WI38 (cell line): ENCODE measurements around the gene ZBTB20.
A peak's percentile ranks its signal among the peaks of the same experiment; 100 is the strongest.

Experiments used
- H3K4me3 ChIP-seq: 2 replicates; pipeline ENCODE4 v1.5.1; 2011; ENCODE audit warnings: low read depth, mild to moderate bottlenecking, control low read depth, low read length
- CTCF ChIP-seq: IDR thresholded peaks from 2 replicates; pipeline ENCODE4 v1.5.1; 2012; ENCODE audit warnings: low read depth, mild to moderate bottlenecking, control low read depth, low read length

The ZBTB20 gene

DNA sequence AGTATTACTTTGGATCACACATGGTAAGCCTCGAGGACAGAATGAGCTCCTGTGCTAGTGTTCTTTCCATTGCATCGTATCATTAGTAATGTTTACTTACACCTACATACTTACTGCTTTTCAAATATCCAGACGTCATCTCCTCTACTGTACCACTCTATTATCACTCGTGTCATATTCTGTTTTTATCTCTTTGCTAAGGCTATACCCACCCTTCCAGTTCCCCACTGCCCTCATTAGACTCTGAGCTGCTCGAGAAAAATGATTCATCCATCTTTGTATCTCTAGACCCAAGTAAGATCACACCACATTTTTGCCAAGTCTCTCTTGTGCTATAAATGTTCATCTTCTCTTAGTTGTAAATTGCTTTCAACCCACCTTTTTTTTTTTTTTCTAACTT, 607.6 kb downstream of the ZBTB20 start:
- no peak overlapping the region for H3K4me3 ChIP-seq
- TF ChIP-seq CTCF = no peak

DNA sequence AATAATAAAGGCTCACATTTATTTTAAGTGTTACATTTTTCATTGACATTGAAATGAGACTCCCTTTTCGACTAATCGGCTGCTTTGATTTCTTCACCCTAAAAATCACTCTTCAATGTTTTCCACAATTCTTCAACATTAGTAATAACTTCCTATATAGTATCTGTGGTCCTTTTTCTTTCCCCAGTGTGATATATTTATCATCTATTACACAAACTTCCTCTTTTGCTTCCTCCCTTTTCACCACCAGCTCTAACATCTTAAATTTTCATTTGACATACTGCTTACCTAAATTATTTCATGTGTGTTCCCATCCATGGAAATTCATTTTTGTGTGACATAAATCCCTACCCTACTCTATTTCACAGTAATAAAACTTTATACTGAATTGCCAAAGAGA, 608.9 kb downstream of the ZBTB20 start:
- TF ChIP-seq CTCF = no peak
- H3K4me3 ChIP-seq = no peak overlapping the region

- H3K4me3 ChIP-seq = no peak overlapping the region
- no peak for TF ChIP-seq CTCF
Measured at GRCh38 chr3:114528517-114528916, 618.6 kb downstream of the ZBTB20 start.

DNA sequence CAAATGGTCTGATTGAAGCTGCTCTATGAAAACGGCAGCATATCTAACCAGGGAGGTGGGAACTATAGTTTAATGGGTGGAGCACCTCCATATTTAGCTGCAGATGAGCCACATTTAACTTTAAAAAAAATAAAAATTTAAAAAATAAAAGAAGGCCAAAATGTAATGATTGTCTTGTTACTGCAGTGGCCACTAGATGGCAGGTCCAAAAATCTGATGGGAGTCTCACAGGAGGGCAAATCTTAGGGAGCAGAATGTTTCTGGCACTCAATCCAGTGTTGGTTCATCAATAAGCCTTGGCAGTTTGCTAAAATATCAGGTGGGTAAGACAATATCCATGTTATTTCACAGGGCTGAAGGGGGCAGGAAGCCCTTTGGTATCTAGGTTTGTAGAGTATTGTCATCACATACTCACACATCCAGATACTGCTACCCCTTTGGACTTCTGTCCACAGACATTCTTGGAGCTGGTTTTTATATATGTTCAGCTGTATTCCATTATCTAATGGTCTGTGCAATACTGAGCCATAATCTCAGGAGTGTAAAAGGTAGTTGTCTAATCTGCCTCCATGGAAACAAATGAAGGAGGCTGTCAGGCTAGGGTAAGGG, 619.9 kb downstream of the ZBTB20 start:
- TF ChIP-seq CTCF = peak; percentile 55

GRCh38 chr3:114525278-114525677, 621.8 kb downstream of the ZBTB20 start:
- no peak overlapping the region for H3K4me3 ChIP-seq
- TF ChIP-seq CTCF = no peak

More for the DNA sequence above, 619.9 kb downstream of the ZBTB20 start:
- no peak overlapping the region for H3K4me3 ChIP-seq

DNA sequence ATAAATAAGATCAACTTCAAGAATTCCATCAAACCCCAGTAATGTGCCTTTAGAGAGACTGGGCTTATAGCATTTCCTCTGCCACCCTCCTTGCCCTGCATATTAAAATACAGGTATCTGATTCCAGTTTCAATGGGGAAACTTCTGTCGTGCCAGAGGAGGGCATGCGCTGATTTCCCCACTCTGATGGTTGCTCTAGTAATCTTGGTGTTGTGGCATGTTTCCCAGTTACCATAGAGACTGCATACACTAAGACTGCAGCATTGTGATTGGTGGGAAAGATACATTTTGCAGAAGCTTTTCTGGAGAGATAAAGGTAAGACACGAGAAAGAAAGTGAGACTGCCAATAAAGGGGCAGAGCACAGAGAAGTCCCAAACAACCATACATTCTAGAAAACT, 627.7 kb downstream of the ZBTB20 start:
- no peak for TF ChIP-seq CTCF
- H3K4me3 ChIP-seq = no peak overlapping the region

- TF ChIP-seq CTCF = no peak
- H3K4me3 ChIP-seq = no peak overlapping the region
Measured at GRCh38 chr3:114518206-114518808, 628.8 kb downstream of the ZBTB20 start.
